Activated CD4-positive, alpha-beta memory T cell treated with anti-CD3 and anti-CD28 coated beads, Interleukin-2, amount 10 ng/mL, durations not matched to agents 7 days and 5 days (primary cell): Measurements from ENCODE around the gene SCN3A. TPM values are rescaled to one million over a fixed set of nuclear protein-coding genes. Genes with fewer than 3 reads are reported as not detected.

Experiments
- CTCF ChIA-PET: fragments of 350-600 bp; sonication (Branson Sonifier 250); formaldehyde crosslinking; loops from one replicate; lab custom pipeline; 2021; ENCODE audit warnings: antibody characterized with exemption, inconsistent platforms; lab: Charles Lee
- POLR2A ChIA-PET: fragments of 350-600 bp; sonication (Branson Sonifier 250); formaldehyde crosslinking; loops from one replicate; lab custom pipeline; 2021; ENCODE audit warnings: antibody characterized with exemption; lab: Charles Lee
- DNase-seq: peaks from one replicate; pipeline ENCODE4 v3.0.0-alpha.2; 2020
- H3K27ac Mint-ChIP-seq: one replicate; pipeline ENCODE4 v1.8.0; 2021; ENCODE audit warnings: mild to moderate bottlenecking, mixed read lengths
- H3K27me3 Mint-ChIP-seq: one replicate; pipeline ENCODE4 v1.8.0; 2021; ENCODE audit warnings: mixed read lengths
- H3K36me3 Mint-ChIP-seq: one replicate; pipeline ENCODE4 v1.8.0; 2021; ENCODE audit warnings: low read depth, mixed read lengths
- H3K4me1 Mint-ChIP-seq: one replicate; pipeline ENCODE4 v1.8.0; 2021; ENCODE audit warnings: mixed read lengths
- H3K4me3 Mint-ChIP-seq: one replicate; pipeline ENCODE4 v1.8.0; 2021; ENCODE audit warnings: mild to moderate bottlenecking, mixed read lengths
- H3K9me3 Mint-ChIP-seq: one replicate; pipeline ENCODE4 v1.8.0; 2021; ENCODE audit warnings: mixed read lengths
- total RNA-seq, 2 experiments: library from RNA; stranded (reverse); gene quantifications; one replicate each; pipeline ENCODE4 v1.2.3, GENCODE V29; 2021

SCN3A gene
- total RNA-seq, 2 experiments from 2014 or later = not detected

- Mint-ChIP-seq H3K27ac (no peak overlapping the region), H3K4me3 (no peak overlapping the region), H3K27me3 (no peaks in the 10 kb centered on the region), H3K9me3 (no peaks in the 10 kb centered on the region), H3K4me1 (no peaks in the 10 kb centered on the region), H3K36me3 (no peaks in the 10 kb centered on the region)
- no peak for DNase-seq
- POLR2A ChIA-PET = no interaction called here
- CTCF ChIA-PET = no interaction called here
Measured at GRCh38 chr2:165115258-165115657, 88.6 kb downstream of the SCN3A start.

GRCh38 chr2:165114346-165114939 is 89.4 kb downstream of the SCN3A start:
- no peaks in the 10 kb centered on the region for H3K36me3 Mint-ChIP-seq
- ChIA-PET POLR2A (no interaction called here), CTCF (no interaction called here)
- no peak overlapping the region for H3K4me3 Mint-ChIP-seq
- no peak for DNase-seq
- H3K4me1 Mint-ChIP-seq = no peaks in the 10 kb centered on the region
- H3K27me3 Mint-ChIP-seq = peaks cover 2% of the 10 kb centered on the region
- no peak overlapping the region for H3K27ac Mint-ChIP-seq
- H3K9me3 Mint-ChIP-seq = no peaks in the 10 kb centered on the region

- H3K9me3 Mint-ChIP-seq = no peaks in the 10 kb centered on the region
- H3K27me3 Mint-ChIP-seq = peaks cover 2% of the 10 kb centered on the region
- no peak overlapping the region for H3K4me3 Mint-ChIP-seq
- H3K4me1 Mint-ChIP-seq = no peaks in the 10 kb centered on the region
- ChIA-PET POLR2A (no interaction called here), CTCF (no interaction called here)
- no peaks in the 10 kb centered on the region for H3K36me3 Mint-ChIP-seq
- DNase-seq = no peak
- H3K27ac Mint-ChIP-seq = no peak overlapping the region
Measured at GRCh38 chr2:165113414-165113813, 90.4 kb downstream of the SCN3A start.

- POLR2A ChIA-PET = no interaction called here
- CTCF ChIA-PET = no interaction called here
- Mint-ChIP-seq H3K4me3 (no peak overlapping the region), H3K36me3 (no peaks in the 10 kb centered on the region), H3K27ac (no peak overlapping the region), H3K27me3 (peaks cover 2% of the 10 kb centered on the region), H3K9me3 (no peaks in the 10 kb centered on the region), H3K4me1 (no peaks in the 10 kb centered on the region)
- no peak for DNase-seq
Measured at GRCh38 chr2:165112789-165113188, 91.1 kb downstream of the SCN3A start.

- Mint-ChIP-seq H3K9me3 (no peaks in the 10 kb centered on the region), H3K4me1 (no peaks in the 10 kb centered on the region), H3K27me3 (peaks cover 2% of the 10 kb centered on the region), H3K36me3 (no peaks in the 10 kb centered on the region), H3K27ac (no peak overlapping the region), H3K4me3 (no peak overlapping the region)
- CTCF ChIA-PET = no interaction called here
- POLR2A ChIA-PET = no interaction called here
- no peak for DNase-seq
Measured at GRCh38 chr2:165112133-165112573, 91.7 kb downstream of the SCN3A start.

- ChIA-PET POLR2A (no interaction called here), CTCF (no interaction called here)
- H3K4me1 Mint-ChIP-seq = no peaks in the 10 kb centered on the region
- DNase-seq = no peak
- no peak overlapping the region for H3K27ac Mint-ChIP-seq
- no peak overlapping the region for H3K4me3 Mint-ChIP-seq
- no peaks in the 10 kb centered on the region for H3K36me3 Mint-ChIP-seq
- peaks cover 2% of the 10 kb centered on the region for H3K27me3 Mint-ChIP-seq
- no peaks in the 10 kb centered on the region for H3K9me3 Mint-ChIP-seq
Measured at GRCh38 chr2:165110394-165110793, 93.5 kb downstream of the SCN3A start.

- Mint-ChIP-seq H3K4me3 (no peak overlapping the region), H3K4me1 (no peaks in the 10 kb centered on the region), H3K9me3 (no peaks in the 10 kb centered on the region), H3K36me3 (no peaks in the 10 kb centered on the region), H3K27me3 (peaks cover 2% of the 10 kb centered on the region), H3K27ac (no peak overlapping the region)
- no peak for DNase-seq
- ChIA-PET POLR2A (no interaction called here), CTCF (no interaction called here)
Measured at GRCh38 chr2:165109915-165110314, 93.9 kb downstream of the SCN3A start.

- Mint-ChIP-seq H3K27ac (no peak overlapping the region), H3K9me3 (no peaks in the 10 kb centered on the region), H3K36me3 (no peaks in the 10 kb centered on the region), H3K4me1 (no peaks in the 10 kb centered on the region), H3K27me3 (peaks cover 2% of the 10 kb centered on the region), H3K4me3 (no peak overlapping the region)
- no peak for DNase-seq
- CTCF ChIA-PET = no interaction called here
- POLR2A ChIA-PET = no interaction called here
Measured at GRCh38 chr2:165105926-165106325, 97.9 kb downstream of the SCN3A start.

GRCh38 chr2:165087933-165088901 is 115.6 kb downstream of the SCN3A start:
- DNase-seq = no peak
- Mint-ChIP-seq H3K27me3 (no peaks in the 10 kb centered on the region), H3K4me3 (no peak overlapping the region), H3K27ac (no peak overlapping the region), H3K4me1 (no peaks in the 10 kb centered on the region), H3K9me3 (peaks cover 2% of the 10 kb centered on the region), H3K36me3 (no peaks in the 10 kb centered on the region)
- CTCF ChIA-PET = no interaction called here
- POLR2A ChIA-PET = no interaction called here

- Mint-ChIP-seq H3K4me1 (no peaks in the 10 kb centered on the region), H3K27ac (no peak overlapping the region), H3K9me3 (peaks cover 2% of the 10 kb centered on the region), H3K4me3 (no peak overlapping the region), H3K36me3 (no peaks in the 10 kb centered on the region), H3K27me3 (no peaks in the 10 kb centered on the region)
- no peak for DNase-seq
- POLR2A ChIA-PET = no interaction called here
- CTCF ChIA-PET = no interaction called here
Measured at GRCh38 chr2:165086337-165086736, 117.5 kb downstream of the SCN3A start.

GRCh38 chr2:165083326-165083725 is 120.5 kb downstream of the SCN3A start:
- no peak for DNase-seq
- Mint-ChIP-seq H3K4me1 (no peaks in the 10 kb centered on the region), H3K27me3 (no peaks in the 10 kb centered on the region), H3K27ac (no peak overlapping the region), H3K4me3 (no peak overlapping the region), H3K36me3 (no peaks in the 10 kb centered on the region), H3K9me3 (peaks cover 2% of the 10 kb centered on the region)
- ChIA-PET POLR2A (no interaction called here), CTCF (no interaction called here)

GRCh38 chr2:165082479-165082878 is 121.4 kb downstream of the SCN3A start:
- Mint-ChIP-seq H3K27me3 (no peaks in the 10 kb centered on the region), H3K4me1 (no peaks in the 10 kb centered on the region), H3K9me3 (peaks cover 2% of the 10 kb centered on the region), H3K36me3 (no peaks in the 10 kb centered on the region), H3K4me3 (no peak overlapping the region), H3K27ac (no peak overlapping the region)
- CTCF ChIA-PET = no interaction called here
- POLR2A ChIA-PET = no interaction called here
- no peak for DNase-seq

GRCh38 chr2:165081276-165081675 is 122.6 kb downstream of the SCN3A start:
- Mint-ChIP-seq H3K36me3 (no peaks in the 10 kb centered on the region), H3K27ac (no peak overlapping the region), H3K4me1 (no peaks in the 10 kb centered on the region), H3K9me3 (peaks cover 2% of the 10 kb centered on the region), H3K27me3 (no peaks in the 10 kb centered on the region), H3K4me3 (no peak overlapping the region)
- no peak for DNase-seq
- CTCF ChIA-PET = no interaction called here
- POLR2A ChIA-PET = no interaction called here
